Measurements from ENCODE around the gene CFAP45. TPM values are rescaled to one million over a fixed set of nuclear protein-coding genes. Genes with fewer than 3 reads are reported as not detected.

The CFAP45 gene
- total RNA-seq, 3 donors from 2014 or later (not counting 1 experiment from before 2014, with no cell fraction given), result 1.3 to 5.0 (median 1.6) TPM

- H3K4me1 Mint-ChIP-seq, result no peaks in the 10 kb centered on the region
- peaks cover 6% of the 10 kb centered on the region for H3K4me1 ChIP-seq (ENCODE audit: control insufficient read depth, insufficient read depth, low read length)
- H3K36me3 Mint-ChIP-seq, result no peaks in the 10 kb centered on the region
- H3K27ac ChIP-seq (ENCODE audit: low read length), result no peak overlapping the region
- H3K27me3 Mint-ChIP-seq (ENCODE audit: low read depth in 2 of 2), result peaks cover 0 to 8% of the 10 kb centered on the region in 2 donors
- ATAC-seq (no peak), DNase-seq (no peak)
- no peak overlapping the region for H3K27ac Mint-ChIP-seq
- WGBS (ENCODE audit: insufficient coverage), result 100% methylated on average over 2 of the region's 2 CpGs
- intact Hi-C loops (cut with micrococcal nuclease), result loop anchor here (10.0 kb wide), 1 partner anchor 458 kb away; no protein-coding TSS in a partner anchor
- H3K27me3 ChIP-seq (ENCODE audit: control insufficient read depth, insufficient read depth, low read length), result no peaks in the 10 kb centered on the region
- H3K9me3 Mint-ChIP-seq, result no peaks in the 10 kb centered on the region
- no peak overlapping the region for H3K4me3 Mint-ChIP-seq
- TF ChIP-seq CTCF (IDR thresholded peaks at IDR 0.05), result no peak
- no peaks in the 10 kb centered on the region for H3K9me3 ChIP-seq (ENCODE audit: control insufficient read depth, insufficient read depth, low read length)
- no peaks in the 10 kb centered on the region for H3K36me3 ChIP-seq (ENCODE audit: control insufficient read depth, insufficient read depth, low read length)
- no peak overlapping the region for H3K4me3 ChIP-seq (ENCODE audit: low read length)
Measured at GRCh38 chr1:159882527-159882862, 17.5 kb downstream of the CFAP45 start.

DNA sequence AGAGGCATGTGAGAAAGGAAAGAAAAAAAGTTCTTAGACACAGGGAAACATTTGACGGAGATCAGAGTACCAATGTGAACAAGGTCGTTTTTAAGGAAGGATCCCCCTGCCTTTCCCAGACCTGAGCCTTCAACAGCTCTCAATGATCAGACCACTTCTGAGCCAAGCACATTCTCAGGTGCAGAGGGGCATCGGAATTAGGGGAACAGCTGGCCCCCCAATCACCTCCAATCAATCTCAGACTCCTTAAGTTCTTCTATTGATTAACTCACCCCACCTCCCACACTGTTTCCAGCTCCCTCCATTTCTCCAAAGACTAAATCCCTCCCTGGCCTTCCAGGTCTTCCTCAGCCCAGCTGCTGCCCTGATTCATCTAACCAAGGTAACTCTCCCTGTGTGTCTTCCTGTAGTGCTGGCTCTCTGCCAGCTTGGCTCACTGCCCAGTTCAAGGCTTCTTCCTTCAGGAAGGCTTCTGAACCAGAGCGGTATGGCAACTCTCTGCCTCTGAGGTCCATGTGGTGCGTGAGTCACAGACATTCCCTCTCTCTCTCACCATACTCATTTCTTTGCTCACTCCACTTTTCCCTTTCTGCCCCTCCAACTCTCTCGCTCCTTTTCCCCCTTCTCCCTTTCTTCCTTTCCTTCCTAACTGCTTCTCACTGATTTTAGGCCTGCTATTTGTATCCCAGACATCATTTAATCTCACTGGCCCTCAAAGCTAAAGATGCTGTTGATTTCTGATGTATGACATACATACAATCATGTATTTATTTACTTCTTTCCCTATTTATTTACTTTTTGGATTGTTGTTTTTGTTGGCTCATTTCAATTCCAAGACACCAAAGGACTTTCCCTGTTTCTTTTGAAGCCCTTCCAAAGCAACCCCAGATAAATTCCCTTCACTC is 18.1 kb downstream of the CFAP45 start:
- Histone ChIP-seq H3K4me3 (ENCODE audit: low read length) (no peak overlapping the region), H3K9me3 (ENCODE audit: control insufficient read depth, insufficient read depth, low read length) (no peaks in the 10 kb centered on the region), H3K4me1 (ENCODE audit: control insufficient read depth, insufficient read depth, low read length) (peaks cover 6% of the 10 kb centered on the region), H3K27me3 (ENCODE audit: control insufficient read depth, insufficient read depth, low read length) (no peaks in the 10 kb centered on the region), H3K27ac (ENCODE audit: low read length) (no peak overlapping the region), H3K36me3 (ENCODE audit: control insufficient read depth, insufficient read depth, low read length) (no peaks in the 10 kb centered on the region)
- no peaks in the 10 kb centered on the region for H3K4me1 Mint-ChIP-seq
- no peaks in the 10 kb centered on the region for H3K36me3 Mint-ChIP-seq
- H3K27me3 Mint-ChIP-seq (ENCODE audit: low read depth in 2 of 2), result peaks cover under 1 to 8% of the 10 kb centered on the region in 2 donors
- DNase-seq (peak in 1 of 2 donors; percentile 66), ATAC-seq (no peak)
- H3K4me3 Mint-ChIP-seq, result no peak overlapping the region
- intact Hi-C loops (cut with micrococcal nuclease), result loop anchor here (10.0 kb wide), 1 partner anchor 457 kb away; no protein-coding TSS in a partner anchor
- H3K27ac Mint-ChIP-seq, result no peak overlapping the region
- H3K9me3 Mint-ChIP-seq, result no peaks in the 10 kb centered on the region
- 81% methylated on average over 6 of the region's 6 CpGs for WGBS (ENCODE audit: insufficient coverage)
- no peak for TF ChIP-seq CTCF (IDR thresholded peaks at IDR 0.05)

GRCh38 chr1:159880430-159880829 is 19.5 kb downstream of the CFAP45 start:
- ATAC-seq (no peak), DNase-seq (no peak)
- Mint-ChIP-seq H3K27me3 (ENCODE audit: low read depth in 2 of 2) (peaks cover 9 to 18% of the 10 kb centered on the region in 2 donors), H3K27ac (no peak overlapping the region), H3K36me3 (no peaks in the 10 kb centered on the region), H3K4me3 (no peak overlapping the region), H3K4me1 (no peaks in the 10 kb centered on the region), H3K9me3 (no peaks in the 10 kb centered on the region)
- Histone ChIP-seq H3K4me1 (ENCODE audit: control insufficient read depth, insufficient read depth, low read length) (peaks cover 6% of the 10 kb centered on the region), H3K36me3 (ENCODE audit: control insufficient read depth, insufficient read depth, low read length) (no peaks in the 10 kb centered on the region), H3K4me3 (ENCODE audit: low read length) (no peak overlapping the region), H3K9me3 (ENCODE audit: control insufficient read depth, insufficient read depth, low read length) (no peaks in the 10 kb centered on the region), H3K27me3 (ENCODE audit: control insufficient read depth, insufficient read depth, low read length) (no peaks in the 10 kb centered on the region), H3K27ac (ENCODE audit: low read length) (no peak overlapping the region)
- no peak for TF ChIP-seq CTCF (IDR thresholded peaks at IDR 0.05)
- intact Hi-C loops (cut with micrococcal nuclease), result loop anchor here (10.0 kb wide), 1 partner anchor 456 kb away; no protein-coding TSS in a partner anchor
- 79% methylated on average over 3 of the region's 3 CpGs for WGBS (ENCODE audit: insufficient coverage)
